GM21786 (cell line): ENCODE measurements around the gene CLASP1.

Experiments used
- ATAC-seq: cut with Tn5 transposase; IDR thresholded peaks from one replicate; pipeline ENCODE4 v1.9.1; 2021; ENCODE audit not compliant: unreplicated experiment

CLASP1 gene

GRCh38 chr2:121295911-121296650, 353.2 kb downstream of the CLASP1 start:
- ATAC-seq: no peak

GRCh38 chr2:121294881-121295840, 354.1 kb downstream of the CLASP1 start:
- ATAC-seq: no peak

DNA sequence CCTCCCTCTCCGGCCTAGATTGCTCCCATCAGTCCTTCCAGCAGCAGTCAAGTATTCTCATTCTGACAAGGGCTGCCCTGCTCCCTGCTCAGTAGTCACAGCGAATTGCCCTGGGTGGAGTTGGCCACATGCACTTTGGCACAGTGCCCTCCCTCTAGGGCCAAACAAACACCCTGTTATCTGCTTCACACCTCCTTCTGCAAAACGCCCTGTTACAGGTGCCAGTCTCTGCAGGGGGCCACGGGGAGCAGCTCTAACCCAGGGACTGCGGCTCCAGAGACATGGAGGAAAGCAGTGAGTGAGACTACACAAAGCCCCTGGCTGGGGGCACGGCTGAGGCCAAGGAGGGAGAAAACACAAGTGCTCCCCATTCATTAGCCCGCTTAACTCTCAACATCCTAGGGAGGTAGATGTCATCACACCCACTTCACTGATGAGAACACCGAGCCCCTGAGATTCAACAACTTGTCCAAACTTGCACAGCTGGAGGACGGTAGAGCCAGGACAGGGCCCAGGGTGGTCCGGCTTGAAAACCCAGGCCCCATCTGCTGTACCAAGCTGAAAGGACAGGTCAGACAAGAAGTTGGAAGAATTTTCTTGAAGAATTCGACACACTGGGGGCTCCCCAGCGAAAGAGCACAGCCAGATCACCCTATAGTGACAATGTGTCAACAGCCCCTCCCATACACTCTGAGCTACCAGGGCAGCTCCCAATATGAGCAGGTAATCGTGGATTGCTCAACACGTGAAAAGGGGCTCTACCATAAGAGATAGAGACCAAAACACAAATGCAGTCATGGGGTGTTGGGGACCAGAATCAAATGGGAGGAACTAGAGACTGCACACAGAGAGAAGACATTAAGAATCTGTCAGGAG, 355.6 kb downstream of the CLASP1 start:
- ATAC-seq: no peak

DNA sequence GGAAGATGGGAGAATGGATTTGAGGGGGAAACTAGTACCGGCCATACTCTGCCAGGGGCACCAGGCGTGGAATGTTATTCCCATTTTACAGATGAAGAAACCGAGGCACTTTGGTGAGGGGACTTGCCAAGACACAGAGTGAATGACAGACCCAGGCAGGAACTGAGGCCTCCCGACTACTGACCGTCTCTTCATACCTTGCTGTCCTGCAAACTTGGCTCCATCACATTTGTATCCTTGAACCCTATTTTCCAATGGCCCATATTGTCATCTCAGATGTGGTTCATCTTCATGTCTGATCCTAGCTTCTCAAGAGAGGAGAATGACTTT, 358.0 kb downstream of the CLASP1 start:
- no peak for ATAC-seq

GRCh38 chr2:121289271-121289670, 360.0 kb downstream of the CLASP1 start:
- no peak for ATAC-seq

DNA sequence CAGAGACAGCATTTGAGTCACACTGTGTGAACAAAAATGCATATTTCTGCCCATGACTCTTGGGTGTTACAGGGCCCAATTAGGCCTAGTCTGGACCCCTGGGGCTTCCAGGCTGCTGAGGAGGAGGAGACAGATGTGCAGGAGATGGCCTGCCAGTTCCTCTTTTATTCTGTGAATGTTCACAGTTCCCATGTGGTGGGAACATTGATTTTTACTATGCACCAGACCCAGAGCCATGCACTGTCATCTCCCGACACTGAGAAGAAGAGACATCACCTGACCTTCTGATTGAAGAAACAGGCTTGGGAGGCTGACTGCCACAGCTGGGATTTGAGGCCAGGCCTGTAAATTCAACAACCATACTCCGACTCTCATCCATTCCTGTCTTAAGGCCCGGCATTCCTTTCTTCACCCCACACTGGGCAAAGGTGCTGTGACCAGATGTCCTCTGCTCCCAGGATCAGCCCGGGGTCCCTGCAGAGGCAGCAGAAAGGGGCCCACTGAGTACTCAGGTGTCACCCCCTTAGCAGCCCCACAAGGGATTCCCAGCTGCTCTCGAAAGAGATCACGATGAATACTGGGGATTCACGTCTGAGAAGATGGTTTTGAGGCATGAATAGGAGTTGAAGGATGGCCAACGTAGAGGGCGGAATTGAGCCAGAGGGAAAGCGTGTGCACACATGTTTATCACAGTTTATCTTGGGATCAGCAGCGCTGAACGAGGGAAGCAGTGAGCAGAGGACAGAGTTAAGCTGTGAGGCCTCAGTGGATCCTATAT, 360.6 kb downstream of the CLASP1 start:
- ATAC-seq: no peak

DNA sequence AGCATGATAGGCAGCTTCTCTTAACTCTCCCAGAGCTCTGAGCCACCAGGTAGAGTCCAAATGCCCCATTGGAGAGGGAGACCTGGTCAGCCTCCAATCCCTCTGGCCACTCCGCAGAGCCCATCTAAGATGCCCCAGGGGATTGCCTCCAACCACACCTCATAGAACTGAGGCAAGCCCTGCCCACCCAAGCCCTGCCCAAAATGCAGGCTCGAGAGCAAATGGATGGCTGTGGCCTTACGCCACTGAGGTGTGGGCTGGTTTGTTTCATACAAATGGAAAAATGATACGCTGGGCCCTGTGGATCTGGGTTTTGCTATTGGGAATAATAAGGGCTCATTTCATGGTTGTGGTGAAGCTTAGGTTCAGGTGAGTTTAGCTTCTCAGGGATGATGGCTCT, 361.3 kb downstream of the CLASP1 start:
- no peak for ATAC-seq
